ENCODE data around the gene ACTL8.

DNA sequence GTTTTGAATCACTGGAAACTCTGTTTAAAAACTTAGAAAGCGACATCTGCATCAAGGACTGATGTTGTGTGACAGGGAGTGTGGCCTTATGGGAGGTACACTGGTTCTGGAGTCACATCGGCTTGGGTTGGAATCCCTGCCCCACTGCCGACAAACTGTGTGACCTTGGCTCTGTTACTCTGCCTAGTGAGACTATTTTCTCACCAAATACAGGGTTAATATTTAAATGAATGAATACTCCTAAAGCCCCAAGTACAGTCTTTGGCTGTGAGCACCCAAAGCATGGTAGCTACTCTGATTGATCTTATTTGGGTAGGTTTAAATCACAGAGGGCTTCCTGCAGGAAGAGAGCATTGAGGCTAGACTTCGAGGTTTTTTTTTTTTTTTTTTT, 102.0 kb downstream of the ACTL8 start:
- TF ChIP-seq, protein P1, sequence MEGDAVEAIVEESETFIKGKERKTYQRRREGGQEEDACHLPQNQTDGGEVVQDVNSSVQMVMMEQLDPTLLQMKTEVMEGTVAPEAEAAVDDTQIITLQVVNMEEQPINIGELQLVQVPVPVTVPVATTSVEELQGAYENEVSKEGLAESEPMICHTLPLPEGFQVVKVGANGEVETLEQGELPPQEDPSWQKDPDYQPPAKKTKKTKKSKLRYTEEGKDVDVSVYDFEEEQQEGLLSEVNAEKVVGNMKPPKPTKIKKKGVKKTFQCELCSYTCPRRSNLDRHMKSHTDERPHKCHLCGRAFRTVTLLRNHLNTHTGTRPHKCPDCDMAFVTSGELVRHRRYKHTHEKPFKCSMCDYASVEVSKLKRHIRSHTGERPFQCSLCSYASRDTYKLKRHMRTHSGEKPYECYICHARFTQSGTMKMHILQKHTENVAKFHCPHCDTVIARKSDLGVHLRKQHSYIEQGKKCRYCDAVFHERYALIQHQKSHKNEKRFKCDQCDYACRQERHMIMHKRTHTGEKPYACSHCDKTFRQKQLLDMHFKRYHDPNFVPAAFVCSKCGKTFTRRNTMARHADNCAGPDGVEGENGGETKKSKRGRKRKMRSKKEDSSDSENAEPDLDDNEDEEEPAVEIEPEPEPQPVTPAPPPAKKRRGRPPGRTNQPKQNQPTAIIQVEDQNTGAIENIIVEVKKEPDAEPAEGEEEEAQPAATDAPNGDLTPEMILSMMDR (IDR thresholded peaks at IDR 0.05 in 8 of 11, conservative IDR thresholded peaks at IDR 0.05 in 3 of 11), result no peak
- no peak for TF ChIP-seq POLR2AphosphoS5 (IDR thresholded peaks at IDR 0.05)
- TF ChIP-seq POLR2A (IDR thresholded peaks at IDR 0.05), result no peak
